NCI-H2196 treated with DMSO at 0.1 percent for 48 hours (cell line): Measurements from ENCODE around the gene CNTRL.

Experiments used
- DNase-seq: peaks from one replicate; lab custom pipeline; 2025; ENCODE audit not compliant: unreplicated experiment; lab: John Stamatoyannopoulos, UW

Gene CNTRL

DNA sequence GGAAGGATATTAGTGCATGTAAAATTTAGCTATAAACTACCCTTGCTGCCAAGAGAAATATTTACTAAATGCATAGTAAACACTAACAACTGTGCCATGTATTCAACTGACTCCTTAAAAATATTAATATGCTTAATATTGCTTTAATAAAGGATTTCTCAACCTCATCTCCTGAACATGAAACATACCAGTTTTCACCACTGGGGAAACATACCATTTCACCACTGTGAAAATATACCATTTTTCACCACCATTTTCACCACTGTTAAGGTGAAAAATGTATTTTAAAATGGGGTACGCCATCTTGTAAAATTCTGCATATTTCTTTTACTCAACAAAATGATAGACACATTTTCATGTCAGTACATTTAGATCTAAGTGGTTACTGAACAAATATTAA, 122.4 kb downstream of the CNTRL start:
- no peak for DNase-seq

DNA sequence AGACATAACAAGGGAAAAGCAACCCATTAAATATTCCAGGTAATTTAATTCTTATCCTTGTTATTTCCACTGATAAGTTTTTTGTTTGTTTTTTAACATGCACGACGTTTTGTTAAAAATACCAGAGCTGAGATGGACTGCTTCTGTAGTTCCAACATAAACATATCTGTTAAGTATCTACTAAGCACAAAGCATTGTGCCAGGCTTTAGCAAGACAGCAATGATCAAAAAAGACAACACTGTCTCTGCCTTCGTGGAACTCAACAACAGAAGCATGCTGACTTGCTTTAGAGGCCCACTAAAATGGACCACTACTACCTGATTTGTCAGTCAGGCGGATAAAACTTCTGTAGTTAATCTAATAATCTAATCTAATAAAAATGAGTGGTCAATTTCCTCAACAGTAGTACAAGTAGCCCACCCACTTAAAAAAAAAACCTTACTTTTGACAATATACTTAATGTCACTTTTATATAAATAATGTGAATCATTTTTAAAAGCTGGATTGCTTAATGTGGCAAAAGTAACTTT, 123.8 kb downstream of the CNTRL start:
- DNase-seq = no peak

DNA sequence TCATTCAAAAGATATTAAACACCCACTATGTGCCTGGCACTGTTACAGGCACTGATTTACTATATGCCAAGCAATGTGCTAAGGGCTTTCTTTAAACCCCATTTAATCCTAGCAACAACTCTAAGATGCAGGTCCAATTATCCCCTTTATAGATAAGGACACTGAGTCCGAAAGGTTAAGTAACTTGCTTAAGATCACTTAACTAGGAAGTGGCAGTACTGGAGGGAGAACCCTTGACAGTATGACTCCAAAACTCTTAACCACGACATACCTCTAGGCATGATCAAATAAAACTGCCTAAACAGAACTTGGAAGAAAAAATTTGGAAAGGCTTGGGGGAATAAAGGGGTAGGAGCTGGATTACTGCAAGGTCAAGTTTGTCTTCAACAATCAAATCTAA, 125.2 kb downstream of the CNTRL start:
- no peak for DNase-seq

DNA sequence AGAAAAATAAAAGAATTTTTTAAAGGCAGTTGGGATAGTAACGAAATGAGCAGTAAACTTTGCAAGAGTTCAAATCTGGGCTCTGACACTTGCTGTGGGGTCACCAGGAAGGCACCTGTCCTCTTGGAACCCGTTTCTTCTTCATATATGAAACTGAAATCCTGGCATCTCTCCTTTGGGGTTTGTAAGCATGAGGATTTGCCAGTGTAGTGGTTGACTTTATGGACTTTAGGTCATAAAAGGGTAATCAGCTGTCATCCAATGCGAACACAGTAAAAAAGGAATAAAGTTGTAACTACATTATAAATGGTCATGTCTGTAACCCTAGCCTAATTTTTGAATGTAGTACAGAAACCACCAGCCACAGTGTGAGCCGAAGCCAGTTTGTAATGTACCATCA, 125.6 kb downstream of the CNTRL start:
- no peak for DNase-seq

DNA sequence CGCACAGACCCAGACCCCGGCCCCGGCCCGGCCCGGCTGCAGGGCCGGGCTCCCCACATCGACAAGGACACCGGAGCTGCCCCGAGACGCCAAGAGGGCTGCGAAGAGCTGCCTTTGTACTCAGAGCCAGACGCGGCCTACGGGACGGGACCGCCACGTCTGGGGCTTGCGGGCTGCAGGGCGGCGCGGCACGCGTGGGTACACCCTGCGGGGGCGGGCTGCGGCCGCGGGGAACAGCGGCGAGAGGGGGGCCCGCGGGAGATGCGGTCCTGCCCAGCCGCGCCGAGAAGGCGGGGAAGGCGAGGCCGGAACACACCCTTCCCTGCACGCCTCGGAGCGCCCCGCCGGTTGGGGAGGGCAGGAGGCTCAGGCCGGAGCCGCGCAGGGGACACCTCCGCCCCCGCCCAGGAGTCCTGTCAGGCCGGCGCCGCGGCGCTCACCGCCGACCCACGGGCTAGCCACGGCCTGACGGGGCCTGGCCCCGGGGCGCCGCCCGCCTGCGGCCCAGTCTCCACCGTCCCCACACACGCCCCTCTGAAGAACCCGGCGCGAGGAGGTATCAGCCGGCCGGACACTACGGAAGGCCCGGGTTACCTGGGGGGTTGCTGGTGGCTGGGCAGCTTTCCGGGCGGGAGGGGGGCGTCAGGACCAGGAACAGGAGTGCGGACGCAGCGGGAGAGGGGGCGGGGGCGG, 126.4 kb downstream of the CNTRL start:
- no peak for DNase-seq

DNA sequence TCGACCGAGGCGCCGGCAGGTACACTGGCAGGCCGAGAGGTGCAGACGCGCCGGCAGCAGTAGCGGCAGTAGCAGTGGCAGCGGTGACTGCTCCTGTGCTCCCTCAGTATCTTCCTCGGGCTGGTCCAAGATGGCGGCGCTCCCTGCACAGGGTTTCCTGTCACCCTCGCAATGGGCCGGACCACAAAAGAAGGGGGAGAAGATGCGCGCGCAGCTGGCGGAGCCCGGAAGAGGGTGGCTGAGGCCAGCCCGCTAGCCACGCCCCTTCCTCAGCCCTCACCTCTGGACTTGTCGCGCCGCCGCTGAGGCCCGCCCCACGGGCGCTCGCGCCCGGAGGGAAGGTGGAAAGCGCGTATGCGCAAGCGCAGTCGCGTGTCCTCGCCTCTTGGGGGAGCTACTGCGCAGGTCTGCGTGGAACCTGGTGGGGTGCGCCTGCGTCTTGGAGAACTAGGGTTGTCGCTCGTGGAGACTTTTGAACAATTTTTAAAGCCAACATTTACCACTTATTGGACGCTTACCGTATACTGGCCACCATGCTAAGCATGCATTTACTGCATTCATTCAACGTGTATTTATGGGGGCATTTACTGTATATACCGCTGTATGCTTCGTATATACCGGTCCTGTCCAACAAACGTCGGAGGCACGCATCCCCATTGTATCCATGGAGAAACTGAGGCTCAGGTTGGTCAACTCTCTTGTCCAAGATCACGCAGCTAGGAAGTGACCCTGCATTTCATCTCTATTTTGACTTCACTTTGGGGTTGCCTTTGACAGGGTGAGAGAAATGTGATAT, 127.2 kb downstream of the CNTRL start, which contains the start of gene RAB14:
Gene RAB14 (minus strand): TSS at position 132 of the 796 bp plus-strand sequence. CDS start 8,457 bp downstream, outside the sequence.
- DNase-seq = peak; percentile 96

DNA sequence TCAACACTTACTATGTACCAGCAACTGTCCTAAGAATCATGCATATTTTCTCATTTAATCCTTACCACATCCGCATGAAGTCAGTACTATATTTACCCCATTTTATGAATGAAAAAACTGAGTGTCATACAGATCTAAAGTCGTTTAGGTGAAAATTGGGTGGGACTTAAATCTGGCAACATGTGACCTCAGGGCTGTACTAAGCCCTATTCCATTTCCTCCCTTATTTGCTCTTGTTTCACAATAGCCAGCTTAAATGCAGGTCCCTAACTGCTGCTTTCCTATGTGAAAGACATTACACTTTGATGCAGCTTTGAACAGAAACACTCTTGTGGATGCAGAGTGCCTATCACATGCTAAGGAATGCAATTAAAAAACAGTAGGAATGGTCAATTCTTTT, 129.4 kb downstream of the CNTRL start:
- no peak for DNase-seq

DNA sequence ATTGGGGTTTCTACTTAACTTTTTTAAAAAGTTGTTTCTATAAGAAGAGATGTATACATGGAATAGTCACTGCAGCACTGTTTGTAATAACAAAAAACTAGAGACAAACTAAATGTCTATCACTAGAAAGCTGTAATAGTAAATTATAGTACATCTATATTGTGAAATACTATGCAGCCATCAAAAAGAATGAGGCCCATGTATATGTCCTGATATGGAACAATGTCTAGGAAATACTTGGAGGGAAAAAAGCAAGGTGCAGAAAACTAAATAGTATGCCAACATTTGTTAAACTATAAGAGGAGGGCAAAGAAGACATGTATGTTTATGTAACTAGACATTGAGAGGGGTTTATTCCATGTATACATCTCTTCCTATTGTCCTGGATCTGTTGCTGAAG, 129.9 kb downstream of the CNTRL start:
- DNase-seq = no peak

DNA sequence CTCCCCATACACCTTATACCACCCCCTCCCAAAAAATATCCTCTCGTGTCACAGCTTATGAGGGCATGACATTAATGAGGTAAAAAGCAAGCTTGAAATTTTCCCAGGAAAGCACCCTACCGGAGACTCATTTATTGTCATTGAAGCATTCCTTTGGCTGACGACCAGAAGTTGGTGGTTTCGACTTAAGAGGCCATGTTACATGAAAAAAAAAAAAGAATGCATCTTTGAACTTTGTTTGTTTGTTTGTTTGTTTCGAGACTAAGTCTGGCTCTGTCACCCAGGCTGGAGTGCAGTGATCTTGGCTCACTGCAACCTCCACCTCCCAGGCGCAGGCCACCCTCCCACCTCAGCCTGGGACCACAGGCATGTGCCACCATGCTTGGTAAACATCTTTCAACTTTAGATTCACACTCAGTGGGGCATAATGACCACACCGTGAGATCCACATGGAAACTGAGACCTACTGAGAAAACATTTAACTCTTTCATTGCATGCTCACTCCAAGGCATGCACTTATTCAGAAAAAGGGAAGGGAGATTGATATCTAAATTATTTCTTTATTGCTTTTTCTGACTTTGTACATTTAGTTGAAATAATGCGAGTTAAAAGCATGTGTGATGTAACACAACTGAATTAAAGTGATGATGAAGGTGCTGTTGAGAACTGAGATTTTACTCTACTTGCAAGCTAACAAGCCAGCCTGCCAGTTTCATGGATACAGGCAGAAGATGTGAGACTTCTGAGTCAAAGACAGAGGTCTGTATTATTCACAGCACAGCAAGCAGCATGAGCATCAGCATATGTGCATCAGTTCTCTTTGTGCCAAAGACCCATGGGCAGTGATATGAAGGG, 132.0 kb downstream of the CNTRL start:
- no peak for DNase-seq

DNA sequence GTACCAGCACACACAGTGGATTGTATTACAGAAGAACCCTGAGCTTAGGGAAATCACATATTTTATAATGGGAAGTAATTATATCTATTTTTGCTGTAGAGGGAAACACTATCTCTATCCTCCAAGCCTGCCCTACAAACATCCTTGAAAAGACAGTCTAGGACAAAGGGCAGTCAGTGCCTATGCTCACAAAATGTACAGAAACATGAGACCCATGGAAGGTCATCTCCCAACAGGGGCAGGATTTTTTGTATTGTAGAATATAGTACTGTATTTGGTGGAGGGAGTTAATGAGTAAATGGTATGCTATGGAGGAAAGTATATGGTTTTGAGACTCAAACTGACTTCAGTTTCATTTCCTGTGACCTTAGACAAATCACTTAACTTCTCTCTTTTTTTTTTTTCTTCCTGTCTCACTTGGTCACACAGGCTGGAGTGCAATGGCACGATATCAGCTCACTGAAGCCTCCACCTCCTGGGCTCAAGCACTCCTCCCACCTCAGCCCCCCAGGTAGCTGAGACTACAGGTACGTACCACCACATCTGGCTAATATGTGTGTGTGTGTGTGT, 132.7 kb downstream of the CNTRL start:
- no peak for DNase-seq

DNA sequence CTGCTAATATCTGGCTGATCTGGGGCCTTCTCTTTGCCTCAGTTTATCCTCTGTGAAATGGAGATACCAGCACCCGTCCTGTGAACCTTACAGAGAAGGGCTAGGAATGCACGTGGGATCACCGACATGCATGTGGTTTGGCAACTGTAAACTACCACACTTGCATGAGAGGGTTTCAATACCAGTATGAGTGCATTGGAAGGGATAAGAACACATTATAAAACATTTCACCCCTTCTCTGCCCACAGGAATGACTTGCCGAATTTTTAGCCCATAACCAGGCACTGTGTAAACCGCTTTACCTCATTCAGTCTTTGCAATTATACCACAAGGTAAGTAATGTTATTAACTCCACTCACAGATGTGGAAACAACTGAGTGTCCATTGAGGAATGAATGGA, 135.8 kb downstream of the CNTRL start:
- no peak for DNase-seq

DNA sequence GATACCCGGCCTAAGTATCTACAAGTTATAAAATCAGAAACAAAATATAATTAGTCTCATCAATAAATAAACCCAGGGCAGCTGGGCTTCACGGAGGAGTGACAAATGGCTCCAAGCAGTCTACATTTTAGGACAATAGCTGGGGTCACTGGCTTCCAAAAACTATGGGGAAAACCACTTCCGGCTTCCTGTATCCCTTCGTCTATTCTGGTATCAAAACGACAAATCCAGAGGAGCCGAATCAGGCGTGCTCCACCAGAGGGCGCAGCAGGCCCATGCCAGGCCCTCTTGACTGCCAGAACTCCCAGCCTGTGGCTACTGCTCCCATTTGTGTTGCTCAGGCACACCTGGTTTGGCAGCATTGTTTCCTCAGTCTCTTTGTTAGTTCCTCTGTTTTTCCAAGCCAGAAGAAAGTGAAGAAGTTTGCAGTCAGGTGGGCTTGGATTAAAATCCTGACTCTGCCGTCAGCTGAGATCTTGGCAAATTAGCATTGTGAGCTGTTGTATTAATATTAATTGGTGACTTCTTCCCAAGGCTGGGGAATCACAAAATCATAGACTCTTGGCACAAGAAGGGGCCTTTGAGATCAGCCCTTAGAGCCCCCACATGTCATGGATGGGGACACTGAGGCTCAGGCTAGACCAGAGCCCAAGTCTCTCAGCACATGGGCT, 138.5 kb downstream of the CNTRL start:
- DNase-seq = peak; percentile 77

DNA sequence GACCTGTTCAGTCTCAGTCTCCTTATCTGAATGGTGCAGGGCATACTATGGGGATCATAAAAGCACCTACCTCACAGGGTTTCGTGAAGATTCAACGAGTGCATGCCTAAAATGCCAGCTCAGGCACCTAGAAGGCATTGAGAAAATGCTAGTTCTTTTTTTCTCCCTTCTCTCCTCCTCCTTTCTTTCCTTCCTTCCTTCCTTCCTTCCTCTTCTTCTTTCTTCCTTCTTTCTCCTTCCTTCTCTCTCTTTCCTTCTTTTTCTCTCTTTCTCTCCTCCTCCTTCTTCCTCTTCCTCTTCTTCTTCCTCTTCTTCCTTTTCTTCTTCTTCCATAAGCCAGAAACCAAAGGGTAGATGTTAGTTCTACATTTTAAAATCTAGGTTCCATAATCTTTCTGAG, 139.2 kb downstream of the CNTRL start:
- DNase-seq = no peak

DNA sequence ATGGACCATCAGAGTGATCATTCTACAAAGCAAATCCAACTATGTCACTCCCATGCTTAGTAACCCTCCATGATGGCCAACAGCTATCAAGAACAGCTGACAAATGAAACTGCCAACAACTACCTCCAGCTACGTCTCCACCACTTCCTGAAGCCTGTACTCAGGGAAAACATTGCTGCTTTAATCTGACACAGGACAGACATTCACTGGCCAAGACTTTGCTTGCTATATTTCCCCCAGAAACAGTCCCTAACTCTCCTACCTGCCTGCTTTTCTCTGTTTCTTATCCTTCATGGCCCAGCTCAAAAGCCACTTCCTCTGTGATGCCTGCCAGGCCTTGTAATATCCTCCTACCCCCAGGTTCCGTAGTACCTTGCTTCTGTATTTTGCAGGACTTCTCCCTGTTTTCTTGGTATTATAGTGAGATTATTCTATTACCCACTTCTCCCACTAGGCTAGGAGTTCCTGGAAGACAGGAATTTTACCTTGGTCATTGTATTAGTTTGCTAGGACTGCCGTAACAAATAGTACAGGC, 141.6 kb downstream of the CNTRL start:
- no peak for DNase-seq

DNA sequence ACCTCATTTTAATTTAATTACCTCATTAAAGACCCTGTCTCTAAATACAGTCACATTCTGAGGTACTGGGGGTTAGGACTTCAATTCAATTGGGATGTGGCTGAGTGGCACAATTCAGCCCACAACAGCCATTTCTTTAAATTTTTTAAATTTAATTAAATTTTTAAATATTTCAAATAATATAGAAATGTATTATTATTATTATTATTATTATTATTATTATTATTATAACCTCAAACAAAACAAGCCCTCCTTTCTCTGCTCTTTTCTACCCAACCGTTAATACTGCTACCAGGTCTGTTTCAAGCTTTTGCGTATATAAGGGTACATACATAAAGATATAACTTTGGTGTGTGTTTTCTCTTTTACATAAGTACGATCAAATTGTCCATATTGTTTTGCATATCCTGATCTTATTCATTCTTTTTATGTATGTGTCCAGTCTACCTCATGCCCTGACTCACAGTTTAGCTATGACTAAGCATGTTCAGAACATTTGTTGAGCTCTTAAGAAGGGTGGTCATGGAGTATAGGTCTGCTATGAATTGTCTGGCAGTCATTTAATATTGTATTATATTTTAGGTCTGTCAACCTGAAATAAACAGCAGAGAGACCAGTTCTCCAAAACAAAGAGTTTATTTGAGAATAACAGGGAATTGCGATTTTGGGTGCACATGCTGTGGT, 143.0 kb downstream of the CNTRL start:
- no peak for DNase-seq

DNA sequence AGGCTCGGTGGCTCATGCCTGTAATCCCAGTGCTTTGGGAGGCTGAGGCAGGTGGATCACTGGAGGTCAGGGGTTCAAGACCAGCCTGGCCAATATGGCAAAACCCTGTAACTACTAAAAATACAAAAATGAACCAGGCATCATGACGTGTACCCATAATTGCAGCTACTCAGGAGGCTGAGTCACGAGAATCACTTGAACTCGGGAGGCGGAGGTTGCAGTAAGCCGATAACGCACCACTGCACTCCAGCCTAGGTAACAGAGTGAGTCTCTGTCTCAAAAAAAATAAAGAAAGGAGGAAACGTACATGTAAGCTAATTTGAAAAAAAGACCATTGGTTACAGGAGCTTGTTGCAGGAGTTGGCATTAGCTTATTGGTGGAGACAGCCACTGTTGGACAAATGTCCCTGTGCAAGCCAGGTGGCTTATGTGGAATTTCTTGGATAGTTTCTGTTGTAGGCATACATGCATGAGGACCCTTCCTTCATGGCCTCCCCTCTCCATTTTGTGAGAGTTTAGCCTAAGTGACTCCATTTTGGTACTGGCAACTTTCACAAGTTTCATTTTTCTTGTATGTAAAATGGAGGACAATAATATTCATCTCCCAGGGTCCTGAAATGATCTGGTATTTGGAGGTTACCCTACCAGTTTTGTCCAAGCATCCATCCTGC, 143.7 kb downstream of the CNTRL start:
- DNase-seq = no peak

DNA sequence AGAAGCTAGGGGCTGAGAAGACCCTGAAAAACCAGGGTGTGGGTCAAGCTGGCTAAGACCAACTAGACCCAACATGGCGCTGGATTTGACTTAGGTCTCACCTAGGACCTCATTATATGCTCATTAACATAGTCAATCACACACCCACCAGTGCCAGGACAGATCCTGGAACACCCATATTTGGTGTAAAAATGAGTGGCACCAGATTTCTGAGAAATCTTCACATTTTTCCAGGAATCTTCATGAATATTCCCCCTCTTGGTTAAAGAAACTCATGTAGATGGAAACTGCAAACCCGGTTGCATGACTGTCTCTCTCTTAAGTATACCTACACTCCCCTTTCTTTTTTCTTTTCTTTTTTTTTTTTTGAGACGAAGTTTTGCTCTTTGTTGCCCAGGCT, 144.8 kb downstream of the CNTRL start:
- no peak for DNase-seq

DNA sequence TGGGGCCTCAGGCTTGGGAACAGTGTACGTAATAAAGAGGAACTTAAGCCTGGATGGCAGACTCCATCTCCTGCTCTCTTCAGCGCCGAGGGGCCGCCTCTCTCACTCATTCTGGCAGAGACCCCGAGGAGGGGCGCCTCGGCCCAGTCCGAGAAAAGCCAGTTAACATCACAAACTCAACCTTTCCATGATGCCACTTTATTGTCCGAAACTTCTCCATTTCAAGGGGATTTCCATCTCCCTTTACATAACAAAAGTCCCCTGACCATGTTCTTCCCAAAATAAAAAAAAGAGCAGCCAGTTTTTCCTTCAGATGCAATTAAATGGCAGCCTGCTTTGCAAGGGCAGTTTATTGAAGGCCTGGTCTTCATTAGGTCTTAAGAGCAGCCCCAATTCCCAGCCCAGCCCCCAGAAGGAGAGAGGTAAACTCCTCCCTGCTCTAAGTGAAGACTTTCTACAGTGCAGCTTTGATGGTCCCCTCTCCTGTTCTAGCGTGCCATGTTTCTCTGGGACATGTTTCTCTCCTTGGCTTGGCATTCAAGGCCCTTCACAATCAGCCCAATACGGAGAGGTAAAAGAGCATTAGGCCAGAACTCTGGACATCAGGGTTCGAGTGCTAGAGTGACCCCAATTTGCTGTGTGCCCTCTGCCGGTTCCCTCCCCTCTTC, 146.4 kb downstream of the CNTRL start:
- no peak for DNase-seq

DNA sequence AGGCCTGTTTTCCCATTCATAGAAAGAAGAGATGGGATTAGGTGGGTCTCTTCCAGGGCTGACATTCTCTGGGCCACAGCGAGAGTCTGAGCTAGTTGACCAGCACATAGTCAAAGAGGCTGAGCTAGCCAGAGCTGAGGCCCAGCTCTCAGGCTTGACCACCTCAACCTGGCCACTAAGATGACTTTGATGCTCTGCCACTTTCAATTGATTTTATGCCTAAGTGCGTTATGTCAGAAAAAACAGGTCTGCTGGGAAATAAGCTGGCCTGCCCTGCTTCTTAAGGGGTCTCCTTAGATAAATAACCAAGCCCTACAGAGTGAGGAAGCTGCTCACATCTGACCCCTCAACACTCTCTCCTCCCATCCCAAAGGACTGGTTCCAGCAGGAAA, 146.9 kb downstream of the CNTRL start:
- no peak for DNase-seq
